ENCODE data around the gene SPRR3. TPM values are rescaled to one million over a fixed set of nuclear protein-coding genes. Genes with fewer than 3 reads are reported as not detected.

Gene SPRR3
- total RNA-seq, 2 donors from 2014 or later: not detected

GRCh38 chr1:152965853-152966252, 35.7 kb upstream of the SPRR3 start:
- Histone ChIP-seq H3K9me3 (no peaks in the 10 kb centered on the region), H3K4me3 (no peak overlapping the region), H3K36me3 (no peaks in the 10 kb centered on the region), H3K4me1 (replicated peaks) (no peaks in the 10 kb centered on the region), H3K27me3 (replicated peaks; ENCODE audit: insufficient read depth) (peaks cover 2% of the 10 kb centered on the region), H3K27ac (no peak overlapping the region)
- no peak for TF ChIP-seq POLR2AphosphoS5 (IDR thresholded peaks at IDR 0.05)
- no peak for TF ChIP-seq CTCF (IDR thresholded peaks at IDR 0.05)
- no peak for TF ChIP-seq POLR2A (IDR thresholded peaks at IDR 0.05)
- WGBS: 80% methylated on average over 4 of the region's 4 CpGs
- DNase-seq (ENCODE audit: low spot score): no peak
- intact Hi-C loops (cut with DNase I): no loop called here

GRCh38 chr1:152967201-152967600, 34.3 kb upstream of the SPRR3 start:
- no peaks in the 10 kb centered on the region for H3K9me3 ChIP-seq
- TF ChIP-seq POLR2A (IDR thresholded peaks at IDR 0.05): no peak
- TF ChIP-seq CTCF (IDR thresholded peaks at IDR 0.05): no peak
- no peak for TF ChIP-seq POLR2AphosphoS5 (IDR thresholded peaks at IDR 0.05)
- no peak overlapping the region for H3K27ac ChIP-seq
- H3K4me1 ChIP-seq (replicated peaks): no peaks in the 10 kb centered on the region
- intact Hi-C loops (cut with DNase I): no loop called here
- H3K27me3 ChIP-seq (replicated peaks; ENCODE audit: insufficient read depth): peaks cover 2% of the 10 kb centered on the region
- H3K36me3 ChIP-seq: no peaks in the 10 kb centered on the region
- H3K4me3 ChIP-seq: no peak overlapping the region
- DNase-seq (ENCODE audit: low spot score): no peak
- WGBS: 42% methylated on average over 7 of the region's 7 CpGs

GRCh38 chr1:152968248-152968647, 33.3 kb upstream of the SPRR3 start:
- Histone ChIP-seq H3K27ac (no peak overlapping the region), H3K36me3 (no peaks in the 10 kb centered on the region), H3K9me3 (no peaks in the 10 kb centered on the region), H3K27me3 (replicated peaks; ENCODE audit: insufficient read depth) (peaks cover 2% of the 10 kb centered on the region), H3K4me1 (replicated peaks) (no peaks in the 10 kb centered on the region), H3K4me3 (no peak overlapping the region)
- 82% methylated on average over 2 of the region's 2 CpGs for WGBS
- TF ChIP-seq POLR2A (IDR thresholded peaks at IDR 0.05) (no peak), CTCF (IDR thresholded peaks at IDR 0.05) (no peak), POLR2AphosphoS5 (IDR thresholded peaks at IDR 0.05) (no peak)
- DNase-seq (ENCODE audit: low spot score): no peak
- intact Hi-C loops (cut with DNase I): no loop called here

GRCh38 chr1:152969036-152969435, 32.5 kb upstream of the SPRR3 start:
- Histone ChIP-seq H3K9me3 (no peaks in the 10 kb centered on the region), H3K4me1 (replicated peaks) (no peaks in the 10 kb centered on the region), H3K27ac (no peak overlapping the region), H3K27me3 (replicated peaks; ENCODE audit: insufficient read depth) (peaks cover 2% of the 10 kb centered on the region), H3K4me3 (no peak overlapping the region), H3K36me3 (no peaks in the 10 kb centered on the region)
- no peak for TF ChIP-seq CTCF (IDR thresholded peaks at IDR 0.05)
- no peak for TF ChIP-seq POLR2A (IDR thresholded peaks at IDR 0.05)
- TF ChIP-seq POLR2AphosphoS5 (IDR thresholded peaks at IDR 0.05): no peak
- WGBS: 78% methylated on average over 2 of the region's 2 CpGs
- intact Hi-C loops (cut with DNase I): no loop called here
- no peak for DNase-seq (ENCODE audit: low spot score)

GRCh38 chr1:152970495-152970894, 31.1 kb upstream of the SPRR3 start, which contains the start of gene SPRR4:
SPRR4 (plus strand) TSS chr1:152970648; CDS start chr1:152971891, 1,243 bp downstream.
- H3K4me1 ChIP-seq (replicated peaks): no peaks in the 10 kb centered on the region
- no peaks in the 10 kb centered on the region for H3K9me3 ChIP-seq
- 91% methylated on average over 6 of the region's 6 CpGs for WGBS
- H3K36me3 ChIP-seq: no peaks in the 10 kb centered on the region
- peaks cover 2% of the 10 kb centered on the region for H3K27me3 ChIP-seq (replicated peaks; ENCODE audit: insufficient read depth)
- H3K27ac ChIP-seq: no peak within 1 kb of the TSS
- intact Hi-C loops (cut with DNase I): no loop called here
- DNase-seq (ENCODE audit: low spot score): no peak
- no peak within 1 kb of the TSS for H3K4me3 ChIP-seq
- no peak for TF ChIP-seq POLR2AphosphoS5 (IDR thresholded peaks at IDR 0.05)
- no peak for TF ChIP-seq CTCF (IDR thresholded peaks at IDR 0.05)
- TF ChIP-seq POLR2A (IDR thresholded peaks at IDR 0.05): no peak

Data from prostate gland (tissue), 2 donors.